Esophagus squamous epithelium (tissue), 5 donors: ENCODE results near the gene DOK4. TPM values are rescaled to one million over a fixed set of nuclear protein-coding genes. Genes with fewer than 3 reads are reported as not detected.

ENCODE experiments used
- DNase-seq: peaks from one replicate; lab custom pipeline; 2025; lab: John Stamatoyannopoulos, UW
- H3K27ac ChIP-seq, 4 donors: fragments of 200-600 bp; sonication (generic); one replicate each; pipeline ENCODE4 v1.5.1; 2016 to 2019; ENCODE audit warnings: mild to moderate bottlenecking in 1 of 4
- H3K27me3 ChIP-seq, 4 donors: fragments of 200-600 bp; sonication (generic); 1 replicate in 3 of 4; 2 replicates in 1 of 4; pipeline versions ENCODE4 v1.5.1 to v1.6.0; 2017 to 2021; ENCODE audit warnings: antibody characterized with exemption in 1 of 4
- H3K36me3 ChIP-seq, 3 donors: fragments of 200-600 bp; sonication (generic); one replicate each; pipeline ENCODE4 v1.5.1; 2016 to 2019
- H3K4me1 ChIP-seq, 3 donors: fragments of 200-600 bp; sonication (generic); one replicate each; pipeline ENCODE4 v1.5.1; 2017 to 2019
- H3K4me3 ChIP-seq, 4 donors: fragments of 200-600 bp; sonication (generic); 1 replicate in 3 of 4; 2 replicates in 1 of 4; pipeline ENCODE4 v1.5.1; 2016 to 2019; ENCODE audit warnings: mild to moderate bottlenecking in 2 of 4, moderate library complexity in 1 of 4
- H3K9me3 ChIP-seq, 3 donors: fragments of 200-600 bp; sonication (generic); one replicate each; pipeline ENCODE4 v1.5.1; 2016 to 2019
- CTCF ChIP-seq, 6 experiments: fragments of 450-650 bp in 4 of 6; fragments of 200-600 bp in 2 of 6; sonication (generic) in 2 of 6; IDR thresholded peaks; one replicate each; pipeline ENCODE4 v1.5.1; 2016 to 2019; ENCODE audit warnings: antibody characterized with exemption in 6 of 6, mild to moderate bottlenecking in 4 of 6, moderate library complexity in 4 of 6
- POLR2A ChIP-seq, 4 donors: fragments of 450-650 bp; IDR thresholded peaks; one replicate each; pipeline ENCODE4 v1.6.1; 2017; ENCODE audit warnings: antibody characterized with exemption in 4 of 4, mild to moderate bottlenecking in 4 of 4, moderate library complexity in 3 of 4
- WGBS, 2 donors: methylation state at CpG; one replicate each; pipeline ENCODE4 v1.1.5; 2018; 5-methylcytosine and 5-hydroxymethylcytosine counted together
- intact Hi-C: fragments of 100-400 bp; cut with DNase I; formaldehyde crosslinking; loops from one replicate; pipeline ENCODE4 v1.15.0; 2022
- total RNA-seq, 4 donors: library from RNA; depleted of rRNA; stranded (reverse); fragments of >200 nt; gene quantifications; one replicate each; pipeline ENCODE4 v1.1.0, GENCODE V29; 2016
- donor health status: DM: yes; HTN: yes; CAD: no.

Gene DOK4
- total RNA-seq, 4 donors from 2014 or later: 20.7 to 42.7 (median 28.8) TPM

- peak overlapping the region in 2 of 4 donors; percentile 6 to 43 for H3K4me3 ChIP-seq
- no peaks in the 10 kb centered on the region for H3K9me3 ChIP-seq
- no peaks in the 10 kb centered on the region for H3K27me3 ChIP-seq
- no peak for DNase-seq
- intact Hi-C loops: no loop called here
- WGBS, 2 donors: 17 to 23% methylated on average over 12 to 15 of the region's 19 CpGs
- H3K4me1 ChIP-seq: peaks cover 47 to 88% (median 64%) of the 10 kb centered on the region in 3 donors
- peaks cover 0 to 6% (median 0%) of the 10 kb centered on the region in 3 donors for H3K36me3 ChIP-seq
- H3K27ac ChIP-seq: peak overlapping the region; percentile 19 to 96 (median 91)
- TF ChIP-seq POLR2A (IDR thresholded peaks at IDR 0.05): no peak
- no peak for TF ChIP-seq CTCF (IDR thresholded peaks at IDR 0.05)
These were observed 47.4 kb upstream of the DOK4 start for GRCh38 chr16:57533431-57534336.

- WGBS, 2 donors: 75 to 91% methylated on average over 2 to 4 of the region's 7 CpGs
- H3K27ac ChIP-seq: no peak overlapping the region
- intact Hi-C loops: no loop called here
These were observed 46.0 kb upstream of the DOK4 start for GRCh38 chr16:57532266-57532625.

GRCh38 chr16:57531635-57532265 lies 45.5 kb upstream of the DOK4 start:
- no peak for DNase-seq
- peaks cover 0 to 20% (median 0%) of the 10 kb centered on the region in 3 donors for H3K36me3 ChIP-seq
- H3K4me3 ChIP-seq: no peak overlapping the region
- H3K27me3 ChIP-seq: no peaks in the 10 kb centered on the region
- 83 to 89% methylated on average over 8 of the region's 8 CpGs for WGBS, 2 donors
- TF ChIP-seq CTCF (IDR thresholded peaks at IDR 0.05) (no peak), POLR2A (IDR thresholded peaks at IDR 0.05) (no peak)
- peaks cover 38 to 78% (median 56%) of the 10 kb centered on the region in 3 donors for H3K4me1 ChIP-seq
- intact Hi-C loops: no loop called here
- peak overlapping the region in 1 of 4 donors; percentile 87 for H3K27ac ChIP-seq
- H3K9me3 ChIP-seq: no peaks in the 10 kb centered on the region

More at GRCh38 chr16:57532266-57532625, 46.0 kb upstream of the DOK4 start:
- DNase-seq: no peak
- H3K27me3 ChIP-seq: no peaks in the 10 kb centered on the region
- TF ChIP-seq POLR2A (IDR thresholded peaks at IDR 0.05) (no peak), CTCF (IDR thresholded peaks at IDR 0.05) (no peak)
- peaks cover 0 to 20% (median 0%) of the 10 kb centered on the region in 3 donors for H3K36me3 ChIP-seq
- peaks cover 43 to 83% (median 61%) of the 10 kb centered on the region in 3 donors for H3K4me1 ChIP-seq
- H3K9me3 ChIP-seq: no peaks in the 10 kb centered on the region
- H3K4me3 ChIP-seq: no peak overlapping the region

GRCh38 chr16:57531253-57531575 lies 44.9 kb upstream of the DOK4 start:
- no peak for DNase-seq
- 77% methylated on average over 3 of the region's 3 CpGs for WGBS, 2 donors
- intact Hi-C loops: no loop called here
- peaks cover 0 to 20% (median 0%) of the 10 kb centered on the region in 3 donors for H3K36me3 ChIP-seq
- no peaks in the 10 kb centered on the region for H3K27me3 ChIP-seq
- H3K27ac ChIP-seq: peak overlapping the region in 3 of 4 donors; percentile 75 to 87 (median 82)
- TF ChIP-seq POLR2A (IDR thresholded peaks at IDR 0.05) (no peak), CTCF (IDR thresholded peaks at IDR 0.05) (no peak)
- no peaks in the 10 kb centered on the region for H3K9me3 ChIP-seq
- peaks cover 33 to 72% (median 53%) of the 10 kb centered on the region in 3 donors for H3K4me1 ChIP-seq
- H3K4me3 ChIP-seq: no peak overlapping the region
